HepG2 (cell line): ENCODE measurements around the gene OPRPN.

Experiments
- CTCF ChIP-seq: sonication (generic); formaldehyde crosslinking; IDR thresholded peaks from 2 replicates; pipeline ENCODE4 v1.5.0; 2020; ENCODE audit warnings: mild to moderate bottlenecking, missing genetic modification reagents, moderate library complexity
- HMGXB4 ChIP-seq, 2 experiments: sonication (generic) in 1 of 2; formaldehyde crosslinking in 1 of 2; IDR thresholded peaks; 2 replicates each; pipeline versions ENCODE4 v1.4.0 to v1.6.1; 2018 to 2020; ENCODE audit warnings: missing genetic modification reagents in 2 of 2, borderline replicate concordance in 1 of 2, low read depth in 1 of 2, mild to moderate bottlenecking in 1 of 2, missing biosample characterization in 1 of 2
- MAX ChIP-seq: IDR thresholded peaks from 2 replicates; pipeline ENCODE4 v1.6.1; 2012; ENCODE audit warnings: inconsistent platforms
- RAD21 ChIP-seq: fragments of 450-650 bp; formaldehyde crosslinking; IDR thresholded peaks from 2 replicates; pipeline ENCODE4 v1.5.0; 2020; ENCODE audit warnings: mild to moderate bottlenecking
- STAG1 ChIP-seq: sonication (generic); formaldehyde crosslinking; IDR thresholded peaks from 2 replicates; pipeline ENCODE4 v1.4.0; 2020; ENCODE audit warnings: missing genetic modification reagents
- ZZZ3 ChIP-seq: sonication (generic); formaldehyde crosslinking; IDR thresholded peaks from 2 replicates; pipeline ENCODE4 v1.4.0; 2020; ENCODE audit warnings: missing genetic modification reagents, mild to moderate bottlenecking, borderline replicate concordance

GRCh38 chr4:70443329-70443728, 45.6 kb downstream of the OPRPN start:
- TF ChIP-seq STAG1 (CRISPR knock-in tag), result no peak
- TF ChIP-seq ZZZ3 (CRISPR knock-in tag), result no peak
- no peak for TF ChIP-seq MAX
- no peak for TF ChIP-seq RAD21 (CRISPR knock-in tag)
- no peak for TF ChIP-seq CTCF (CRISPR knock-in tag)
- TF ChIP-seq HMGXB4 (CRISPR knock-in tag; IDR thresholded peaks at IDR 0.05; ENCODE audit: borderline replicate concordance in 1 of 2, low read depth in 1 of 2), result no peak
